Naive thymus-derived CD4-positive, alpha-beta T cell (primary cell): ENCODE results near the gene DLGAP5. TPM values are rescaled to one million over a fixed set of nuclear protein-coding genes. Genes with fewer than 3 reads are reported as not detected.
A peak's percentile ranks its signal among the peaks of the same experiment; 100 is the strongest.

Source experiments
- ATAC-seq: fragments of 150-1000 bp; cut with Tn5 transposase; 2 replicates; pipeline ENCODE4 v1.10.0; 2021; ENCODE audit warnings: mild to moderate bottlenecking, moderate library complexity
- CTCF ChIA-PET: fragments of 350-600 bp; sonication (Branson Sonifier 250); formaldehyde crosslinking; loops from one replicate; lab custom pipeline; 2021; ENCODE audit warnings: antibody characterized with exemption; lab: Charles Lee
- POLR2A ChIA-PET: fragments of 350-600 bp; sonication (Branson Sonifier 250); formaldehyde crosslinking; loops from one replicate; lab custom pipeline; 2021; ENCODE audit warnings: antibody characterized with exemption, inconsistent platforms; lab: Charles Lee
- DNase-seq, 9 donors: peaks; one replicate each; pipeline versions ENCODE4 v3.0.0 to v3.0.0-alpha.2; 2020 to 2022; ENCODE audit warnings: mixed read lengths in 1 of 9
- H3K27ac ChIP-seq: one replicate; pipeline ENCODE4 v1.7.0; 2013; ENCODE audit warnings: mild to moderate bottlenecking, low read depth, low read length, moderate library complexity
- H3K27me3 ChIP-seq, 2 donors: one replicate each; pipeline ENCODE4 v1.7.0; 2013; ENCODE audit warnings: low read length in 2 of 2, mild to moderate bottlenecking in 2 of 2, moderate library complexity in 2 of 2; ENCODE audit not compliant: control insufficient read depth in 2 of 2, insufficient read depth in 2 of 2
- H3K36me3 ChIP-seq, 3 experiments: 1 replicate in 2 of 3; 2 replicates in 1 of 3; pipeline ENCODE4 v1.7.0; 2013; ENCODE audit warnings: low read length in 3 of 3, mild to moderate bottlenecking in 3 of 3, moderate library complexity in 1 of 3; ENCODE audit not compliant: insufficient read depth in 3 of 3, control insufficient read depth in 2 of 3
- H3K4me1 ChIP-seq, 2 donors: one replicate each; pipeline ENCODE4 v1.7.0; 2013; ENCODE audit warnings: low read length in 2 of 2, mild to moderate bottlenecking in 2 of 2, moderate library complexity in 1 of 2; ENCODE audit not compliant: control insufficient read depth in 2 of 2, insufficient read depth in 2 of 2
- H3K4me3 ChIP-seq: 2 replicates; pipeline ENCODE4 v1.7.0; 2013; ENCODE audit warnings: mild to moderate bottlenecking, low read length
- H3K9me3 ChIP-seq, 3 experiments: 1 replicate in 2 of 3; 2 replicates in 1 of 3; pipeline ENCODE4 v1.7.0; 2013; ENCODE audit warnings: low read length in 3 of 3; ENCODE audit not compliant: control insufficient read depth in 2 of 3
- H3K27ac Mint-ChIP-seq, 9 donors: one replicate each; pipeline ENCODE4 v1.8.0; 2020 to 2022; ENCODE audit warnings: mixed read lengths in 9 of 9, mild to moderate bottlenecking in 8 of 9, moderate library complexity in 5 of 9, inconsistent platforms in 2 of 9
- H3K27me3 Mint-ChIP-seq, 5 donors: one replicate each; pipeline ENCODE4 v1.8.0; 2021 to 2022; ENCODE audit warnings: mixed read lengths in 5 of 5, mild to moderate bottlenecking in 1 of 5
- H3K36me3 Mint-ChIP-seq, 5 donors: one replicate each; pipeline ENCODE4 v1.8.0; 2020 to 2022; ENCODE audit warnings: mixed read lengths in 5 of 5, mild to moderate bottlenecking in 3 of 5, inconsistent platforms in 1 of 5
- H3K4me1 Mint-ChIP-seq, 7 donors: one replicate each; pipeline ENCODE4 v1.8.0; 2020 to 2022; ENCODE audit warnings: mixed read lengths in 7 of 7, mild to moderate bottlenecking in 3 of 7, inconsistent platforms in 1 of 7
- H3K4me3 Mint-ChIP-seq, 10 donors: one replicate each; pipeline ENCODE4 v1.8.0; 2020 to 2022; ENCODE audit warnings: mild to moderate bottlenecking in 10 of 10, mixed read lengths in 10 of 10, moderate library complexity in 6 of 10, inconsistent platforms in 2 of 10
- H3K9me3 Mint-ChIP-seq, 11 donors: one replicate each; pipeline ENCODE4 v1.8.0; 2020 to 2022; ENCODE audit warnings: mixed read lengths in 11 of 11, mild to moderate bottlenecking in 4 of 11, inconsistent platforms in 1 of 11, moderate library complexity in 1 of 11
- intact Hi-C, 2 donors: fragments of 100-400 bp; cut with micrococcal nuclease; formaldehyde crosslinking; loops; one replicate each; pipeline ENCODE4 v1.15.1; 2023
- polyA plus RNA-seq, 2 donors: library from polyadenylated mRNA; unstranded; fragments of 300-500 nt; fragmentation: Illumina TruSeq; gene quantifications; one replicate each; pipeline ENCODE4 v1.2.3, GENCODE V29; 2021
- total RNA-seq, 6 experiments: library from RNA in 5 of 6; stranded (reverse) in 5 of 6; gene quantifications; 1 replicate in 5 of 6; 2 replicates in 1 of 6; pipeline ENCODE4 v1.2.3 and lab custom pipeline; 2021 to 2026

Gene DLGAP5
- total and polyA plus RNA-seq, 7 experiments from 2014 or later: 0.49 to 46.7 TPM; not detected in 5

DNA sequence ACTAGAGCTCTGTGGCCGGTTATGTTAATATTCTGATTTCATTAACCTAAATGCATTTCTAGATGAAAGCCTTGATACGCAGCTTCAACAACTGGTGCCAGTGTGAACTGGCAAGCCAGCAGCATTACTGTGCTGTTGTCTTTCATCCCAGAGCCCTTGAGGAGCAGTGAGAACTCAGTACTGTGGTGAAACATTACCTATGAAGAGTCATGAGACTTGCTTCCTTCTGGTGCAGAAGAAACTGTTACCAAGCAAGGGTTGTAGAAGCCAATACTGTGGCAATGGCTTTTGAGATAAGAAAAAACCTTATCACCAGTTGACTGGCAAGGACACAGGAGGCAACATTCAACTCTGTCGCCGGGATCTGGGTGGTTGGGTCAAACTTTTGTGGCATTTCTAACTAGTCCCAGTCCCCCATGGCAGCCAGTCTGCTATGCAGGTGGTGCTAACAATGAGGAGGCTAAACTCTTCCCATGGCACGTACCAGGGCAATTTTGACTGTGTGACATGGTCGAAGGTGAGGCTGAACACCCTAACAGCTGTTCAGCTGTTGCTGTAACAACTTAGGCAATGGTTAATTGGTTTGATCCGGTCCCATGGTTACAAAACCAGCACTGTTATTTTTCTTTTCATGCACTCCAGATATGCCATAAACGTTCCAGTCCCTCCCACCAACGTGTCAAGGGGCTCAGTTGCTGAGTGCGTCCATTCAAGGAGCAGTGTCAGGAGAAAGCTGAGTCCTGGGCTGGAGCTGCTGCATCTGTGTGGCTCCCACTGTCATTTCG lies 74.9 kb downstream of the DLGAP5 start:
- no peaks in the 10 kb centered on the region for H3K36me3 ChIP-seq
- H3K9me3 ChIP-seq: no peaks in the 10 kb centered on the region
- no peak overlapping the region for H3K27ac ChIP-seq
- DNase-seq: no peak
- CTCF ChIA-PET: no interaction called here
- no peak for ATAC-seq
- intact Hi-C loops: no loop called here
- H3K27me3 ChIP-seq: no peaks in the 10 kb centered on the region
- POLR2A ChIA-PET: no interaction called here
- Mint-ChIP-seq H3K4me1 (peaks cover 0 to 12% (median 0%) of the 10 kb centered on the region in 7 donors), H3K4me3 (no peak overlapping the region), H3K36me3 (no peaks in the 10 kb centered on the region), H3K27ac (no peak overlapping the region), H3K27me3 (peaks cover 0 to 24% (median 0%) of the 10 kb centered on the region in 5 donors), H3K9me3 (peaks cover 0 to 2% (median 0%) of the 10 kb centered on the region in 11 donors)
- no peaks in the 10 kb centered on the region for H3K4me1 ChIP-seq
- H3K4me3 ChIP-seq: no peak overlapping the region

DNA sequence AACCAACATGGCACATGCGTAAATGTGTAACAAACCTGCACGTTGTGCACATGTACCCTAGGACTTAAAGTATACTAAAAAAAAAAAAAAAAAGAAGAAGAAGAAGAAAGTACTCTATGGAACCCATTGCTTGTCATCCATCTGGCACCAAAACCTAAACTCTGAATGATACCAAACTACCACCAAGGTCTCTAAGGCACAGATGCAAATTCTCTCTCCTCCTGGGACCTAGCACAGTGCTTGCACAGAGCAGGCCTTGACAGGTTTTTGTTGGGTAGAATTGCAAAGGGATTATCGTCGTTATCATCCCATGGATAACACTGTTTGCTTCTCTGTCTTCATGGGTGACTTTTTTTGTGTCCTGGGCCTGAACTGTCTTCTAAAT lies 75.5 kb downstream of the DLGAP5 start:
- peaks cover 0 to 21% (median 0%) of the 10 kb centered on the region in 5 donors for H3K27me3 Mint-ChIP-seq
- peaks cover 0 to 8% (median 0%) of the 10 kb centered on the region in 7 donors for H3K4me1 Mint-ChIP-seq
- ChIA-PET POLR2A (no interaction called here), CTCF (no interaction called here)
- intact Hi-C loops: no loop called here
- no peak for DNase-seq
- Histone ChIP-seq H3K36me3 (no peaks in the 10 kb centered on the region), H3K27me3 (no peaks in the 10 kb centered on the region), H3K27ac (no peak overlapping the region), H3K4me3 (no peak overlapping the region), H3K9me3 (no peaks in the 10 kb centered on the region), H3K4me1 (no peaks in the 10 kb centered on the region)
- peaks cover 0 to 2% (median 0%) of the 10 kb centered on the region in 11 donors for H3K9me3 Mint-ChIP-seq
- peaks cover 0 to 2% (median 0%) of the 10 kb centered on the region in 5 donors for H3K36me3 Mint-ChIP-seq
- ATAC-seq: no peak
- no peak overlapping the region for H3K4me3 Mint-ChIP-seq
- no peak overlapping the region for H3K27ac Mint-ChIP-seq

DNA sequence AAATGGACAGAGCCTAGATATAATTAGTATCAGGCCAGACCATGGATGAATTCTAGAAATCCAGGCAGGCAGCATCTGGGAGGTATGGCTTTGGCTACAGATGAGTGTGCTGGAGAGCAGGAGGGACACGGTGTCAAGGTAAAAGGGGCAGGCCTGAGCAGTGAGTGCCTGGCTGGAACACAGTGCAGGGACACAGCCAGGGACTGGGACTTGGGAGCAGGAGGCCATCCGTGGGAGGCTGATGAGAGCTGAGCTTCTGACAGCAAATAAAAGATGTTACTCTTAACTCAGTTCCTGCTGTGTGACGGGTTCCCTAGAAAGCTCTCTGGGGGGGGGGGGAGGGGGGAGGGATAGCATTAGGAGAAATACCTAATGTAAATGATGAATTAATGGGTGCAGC lies 75.9 kb downstream of the DLGAP5 start:
- CTCF ChIA-PET: no interaction called here
- H3K4me3 Mint-ChIP-seq: peak overlapping the region in 1 of 10 donors; percentile 21
- POLR2A ChIA-PET: no interaction called here
- ATAC-seq: no peak
- peaks cover 0 to 2% (median 0%) of the 10 kb centered on the region in 11 donors for H3K9me3 Mint-ChIP-seq
- no peaks in the 10 kb centered on the region for H3K27me3 ChIP-seq
- H3K36me3 ChIP-seq: no peaks in the 10 kb centered on the region
- intact Hi-C loops: no loop called here
- H3K4me1 ChIP-seq: no peaks in the 10 kb centered on the region
- no peaks in the 10 kb centered on the region for H3K9me3 ChIP-seq
- DNase-seq: no peak
- H3K36me3 Mint-ChIP-seq: peaks cover 0 to 2% (median 0%) of the 10 kb centered on the region in 5 donors
- H3K27ac Mint-ChIP-seq: no peak overlapping the region
- peaks cover 0 to 18% (median 0%) of the 10 kb centered on the region in 5 donors for H3K27me3 Mint-ChIP-seq
- H3K4me3 ChIP-seq: no peak overlapping the region
- no peak overlapping the region for H3K27ac ChIP-seq
- peaks cover 0 to 6% (median 0%) of the 10 kb centered on the region in 7 donors for H3K4me1 Mint-ChIP-seq

DNA sequence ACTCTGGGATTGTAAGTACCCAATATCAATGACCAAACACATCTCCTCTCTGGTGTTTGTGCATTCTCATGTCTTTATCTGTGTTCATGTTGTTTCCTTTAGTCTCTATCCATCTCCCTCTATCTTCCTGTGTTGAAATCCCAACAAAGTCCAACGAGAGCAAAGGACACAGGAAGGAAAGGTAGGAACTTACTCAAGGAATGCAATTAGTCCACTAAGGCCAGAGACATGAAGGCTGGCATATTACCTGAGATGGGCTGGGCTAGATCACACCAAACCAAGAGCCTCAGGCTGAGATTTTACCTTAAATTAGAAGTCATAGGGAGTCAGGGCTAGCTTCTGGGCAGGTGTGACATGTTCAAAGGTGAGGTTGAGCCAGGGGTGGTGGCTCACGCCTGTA lies 76.7 kb downstream of the DLGAP5 start:
- Histone ChIP-seq H3K9me3 (no peaks in the 10 kb centered on the region), H3K4me1 (no peaks in the 10 kb centered on the region), H3K36me3 (no peaks in the 10 kb centered on the region), H3K27ac (no peak overlapping the region), H3K27me3 (no peaks in the 10 kb centered on the region), H3K4me3 (no peak overlapping the region)
- H3K27me3 Mint-ChIP-seq: peaks cover 0 to 11% (median 0%) of the 10 kb centered on the region in 5 donors
- H3K9me3 Mint-ChIP-seq: no peaks in the 10 kb centered on the region
- ATAC-seq: no peak
- POLR2A ChIA-PET: no interaction called here
- intact Hi-C loops: no loop called here
- H3K27ac Mint-ChIP-seq: no peak overlapping the region
- peaks cover 0 to 4% (median 0%) of the 10 kb centered on the region in 7 donors for H3K4me1 Mint-ChIP-seq
- peaks cover 0 to 2% (median 0%) of the 10 kb centered on the region in 5 donors for H3K36me3 Mint-ChIP-seq
- H3K4me3 Mint-ChIP-seq: no peak overlapping the region
- CTCF ChIA-PET: no interaction called here
- DNase-seq: no peak

DNA sequence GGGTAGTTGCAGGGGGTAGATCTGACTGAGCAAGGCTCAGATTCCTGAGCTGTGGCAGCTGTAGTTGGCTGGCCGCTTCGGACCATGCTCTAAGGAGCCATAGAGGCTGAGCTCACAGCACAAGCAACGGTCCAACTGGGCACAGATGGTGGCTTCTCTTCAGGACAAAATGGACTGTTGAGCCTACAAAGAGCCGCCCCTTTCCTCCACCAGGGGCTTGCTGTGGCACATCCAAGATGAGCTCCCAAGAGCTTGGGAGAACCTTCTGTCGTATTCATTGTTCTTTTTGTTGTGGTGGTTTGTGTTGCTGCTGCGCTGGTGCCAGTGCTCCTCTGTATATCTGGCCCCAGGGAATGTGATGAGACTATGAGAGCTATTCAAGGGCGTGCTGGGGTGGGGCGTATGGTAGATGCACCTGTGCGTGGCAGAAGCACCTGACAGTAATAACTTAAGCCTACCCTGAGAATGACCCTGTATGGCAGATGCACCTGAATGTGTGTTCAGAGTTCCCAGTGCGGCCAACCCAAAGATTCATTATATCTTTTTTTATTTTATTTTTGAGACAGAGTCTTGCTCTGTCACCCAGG lies 80.2 kb downstream of the DLGAP5 start:
- no peaks in the 10 kb centered on the region for H3K4me1 ChIP-seq
- H3K9me3 Mint-ChIP-seq: no peaks in the 10 kb centered on the region
- no peaks in the 10 kb centered on the region for H3K27me3 ChIP-seq
- no peaks in the 10 kb centered on the region for H3K36me3 ChIP-seq
- H3K4me3 Mint-ChIP-seq: no peak overlapping the region
- ChIA-PET POLR2A (no interaction called here), CTCF (no interaction called here)
- H3K27ac ChIP-seq: no peak overlapping the region
- ATAC-seq (no peak), DNase-seq (no peak)
- peaks cover 0 to 4% (median 0%) of the 10 kb centered on the region in 5 donors for H3K27me3 Mint-ChIP-seq
- H3K9me3 ChIP-seq: no peaks in the 10 kb centered on the region
- peaks cover 0 to 2% (median 0%) of the 10 kb centered on the region in 5 donors for H3K36me3 Mint-ChIP-seq
- H3K4me3 ChIP-seq: no peak overlapping the region
- H3K4me1 Mint-ChIP-seq: peaks cover 0 to 14% (median 4%) of the 10 kb centered on the region in 7 donors
- intact Hi-C loops: no loop called here
- H3K27ac Mint-ChIP-seq: no peak overlapping the region

DNA sequence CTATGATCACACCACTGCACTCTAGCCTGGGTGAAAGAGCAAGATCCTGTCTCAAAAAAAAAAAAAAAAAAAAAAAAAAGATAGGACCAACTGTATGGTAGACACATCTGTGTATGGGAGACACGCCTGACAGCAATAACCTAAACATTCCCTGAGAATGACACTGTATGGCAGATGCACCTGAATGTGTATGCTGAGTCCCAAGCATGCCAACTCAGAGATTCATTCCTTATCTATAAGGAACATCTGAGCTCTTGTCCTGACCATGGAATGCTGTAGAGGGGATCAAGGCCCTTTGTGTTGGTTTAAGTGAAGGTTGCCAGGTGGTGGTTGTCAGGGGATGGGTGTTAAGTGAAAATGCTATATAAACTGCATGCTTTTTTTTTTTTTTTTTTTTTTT lies 81.5 kb downstream of the DLGAP5 start:
- Histone ChIP-seq H3K27ac (no peak overlapping the region), H3K4me3 (no peak overlapping the region), H3K9me3 (no peaks in the 10 kb centered on the region), H3K4me1 (no peaks in the 10 kb centered on the region), H3K36me3 (no peaks in the 10 kb centered on the region), H3K27me3 (no peaks in the 10 kb centered on the region)
- intact Hi-C loops: no loop called here
- ChIA-PET CTCF (no interaction called here), POLR2A (no interaction called here)
- no peak for DNase-seq
- H3K4me1 Mint-ChIP-seq: peaks cover 0 to 14% (median 4%) of the 10 kb centered on the region in 7 donors
- H3K27me3 Mint-ChIP-seq: peaks cover 0 to 4% (median 0%) of the 10 kb centered on the region in 5 donors
- peaks cover 0 to 4% (median 0%) of the 10 kb centered on the region in 11 donors for H3K9me3 Mint-ChIP-seq
- no peak overlapping the region for H3K27ac Mint-ChIP-seq
- no peak for ATAC-seq
- peaks cover 0 to 5% (median 0%) of the 10 kb centered on the region in 5 donors for H3K36me3 Mint-ChIP-seq
- H3K4me3 Mint-ChIP-seq: no peak overlapping the region
